HFFc6 (cell line): ENCODE measurements around the gene UBE2I. TPM values are rescaled to one million over a fixed set of nuclear protein-coding genes. Genes with fewer than 3 reads are reported as not detected.
A peak's percentile ranks its signal among the peaks of the same experiment; 100 is the strongest.

Experiments
- DNase-seq: peaks from one replicate; pipeline ENCODE4 v3.0.0-alpha.2; 2018
- H3K27ac Mint-ChIP-seq: 2 replicates; pipeline ENCODE4 v1.8.0; 2020; ENCODE audit warnings: mild to moderate bottlenecking, mixed read lengths
- H3K27me3 Mint-ChIP-seq: 2 replicates; pipeline ENCODE4 v1.8.0; 2021; ENCODE audit warnings: mild to moderate bottlenecking, moderate library complexity, mixed read lengths; ENCODE audit not compliant: insufficient read depth
- H3K36me3 Mint-ChIP-seq: 2 replicates; pipeline ENCODE4 v1.8.0; 2021; ENCODE audit warnings: low read depth, mixed read lengths
- H3K4me1 Mint-ChIP-seq: 2 replicates; pipeline ENCODE4 v1.8.0; 2020; ENCODE audit warnings: low read depth, mixed read lengths
- H3K4me3 Mint-ChIP-seq: 2 replicates; pipeline ENCODE4 v1.8.0; 2020; ENCODE audit warnings: mild to moderate bottlenecking, moderate library complexity, mixed read lengths
- H3K9me3 Mint-ChIP-seq: 2 replicates; pipeline ENCODE4 v1.8.0; 2020; ENCODE audit warnings: mild to moderate bottlenecking, mixed read lengths
- CTCF ChIP-seq: fragments of 200-600 bp; sonication (generic); IDR thresholded peaks from 2 replicates; pipeline ENCODE4 v1.5.0; 2021; ENCODE audit warnings: antibody characterized with exemption, mild to moderate bottlenecking
- total RNA-seq, 6 experiments: library from RNA; stranded (reverse); fragmentation: NEBNext Ultra II Directional; extraction: Animal tissue kit (Norgen Biotek cat#: 25700); gene quantifications; 2 replicates in 1 of 6; 3 replicates in 5 of 6; pipeline ENCODE4 v1.2.3, GENCODE V29; 2021

Gene UBE2I
- total RNA-seq, 6 experiments from 2014 or later = 116 to 147 (median 138) TPM

GRCh38 chr16:1311738-1312466 is 2.5 kb downstream of the UBE2I start:
- peak overlapping the region; percentile 97 for H3K4me3 Mint-ChIP-seq
- TF ChIP-seq CTCF = no peak
- H3K27ac Mint-ChIP-seq = no peak overlapping the region
- peaks cover 4% of the 10 kb centered on the region; the same call in 1 of the 2 replicates for H3K27me3 Mint-ChIP-seq
- H3K4me1 Mint-ChIP-seq = peaks cover 14% of the 10 kb centered on the region
- H3K9me3 Mint-ChIP-seq = no peaks in the 10 kb centered on the region
- no peak for DNase-seq
- H3K36me3 Mint-ChIP-seq = peaks cover 23% of the 10 kb centered on the region

GRCh38 chr16:1312467-1312816 is 3.0 kb downstream of the UBE2I start:
- Mint-ChIP-seq H3K27me3 (peaks cover 4% of the 10 kb centered on the region; the same call in 1 of the 2 replicates), H3K4me3 (peak overlapping the region; percentile 97), H3K27ac (no peak overlapping the region), H3K36me3 (peaks cover 23% of the 10 kb centered on the region), H3K9me3 (no peaks in the 10 kb centered on the region), H3K4me1 (peaks cover 14% of the 10 kb centered on the region)
- TF ChIP-seq CTCF = no peak
- no peak for DNase-seq

- no peaks in the 10 kb centered on the region for H3K9me3 Mint-ChIP-seq
- no peak overlapping the region for H3K27ac Mint-ChIP-seq
- H3K4me1 Mint-ChIP-seq = peaks cover 14% of the 10 kb centered on the region
- no peak for DNase-seq
- peaks cover 4% of the 10 kb centered on the region; the same call in 1 of the 2 replicates for H3K27me3 Mint-ChIP-seq
- TF ChIP-seq CTCF = no peak
- H3K36me3 Mint-ChIP-seq = peaks cover 25% of the 10 kb centered on the region
- H3K4me3 Mint-ChIP-seq = no peak overlapping the region; the same call in 1 of the 2 replicates
These were observed 3.5 kb downstream of the UBE2I start for GRCh38 chr16:1312903-1313302.

GRCh38 chr16:1313721-1314369 is 4.4 kb downstream of the UBE2I start:
- Mint-ChIP-seq H3K4me3 (no peak overlapping the region), H3K4me1 (peaks cover 14% of the 10 kb centered on the region), H3K27me3 (peaks cover 4% of the 10 kb centered on the region; the same call in 1 of the 2 replicates), H3K27ac (no peak overlapping the region), H3K36me3 (peaks cover 34% of the 10 kb centered on the region), H3K9me3 (no peaks in the 10 kb centered on the region)
- DNase-seq = no peak
- TF ChIP-seq CTCF = no peak

GRCh38 chr16:1314399-1315068 is 5.1 kb downstream of the UBE2I start:
- peaks cover 14% of the 10 kb centered on the region for H3K4me1 Mint-ChIP-seq
- peaks cover 34% of the 10 kb centered on the region for H3K36me3 Mint-ChIP-seq
- H3K4me3 Mint-ChIP-seq = no peak overlapping the region
- DNase-seq = no peak
- H3K27me3 Mint-ChIP-seq = peaks cover 4% of the 10 kb centered on the region; the same call in 1 of the 2 replicates
- no peak for TF ChIP-seq CTCF
- no peaks in the 10 kb centered on the region for H3K9me3 Mint-ChIP-seq
- no peak overlapping the region for H3K27ac Mint-ChIP-seq
